ENCODE results near the gene DYNC2LI1.

The DYNC2LI1 gene

GRCh38 chr2:43851011-43851980 lies 77.5 kb downstream of the DYNC2LI1 start:
- no peak for DNase-seq

DNA sequence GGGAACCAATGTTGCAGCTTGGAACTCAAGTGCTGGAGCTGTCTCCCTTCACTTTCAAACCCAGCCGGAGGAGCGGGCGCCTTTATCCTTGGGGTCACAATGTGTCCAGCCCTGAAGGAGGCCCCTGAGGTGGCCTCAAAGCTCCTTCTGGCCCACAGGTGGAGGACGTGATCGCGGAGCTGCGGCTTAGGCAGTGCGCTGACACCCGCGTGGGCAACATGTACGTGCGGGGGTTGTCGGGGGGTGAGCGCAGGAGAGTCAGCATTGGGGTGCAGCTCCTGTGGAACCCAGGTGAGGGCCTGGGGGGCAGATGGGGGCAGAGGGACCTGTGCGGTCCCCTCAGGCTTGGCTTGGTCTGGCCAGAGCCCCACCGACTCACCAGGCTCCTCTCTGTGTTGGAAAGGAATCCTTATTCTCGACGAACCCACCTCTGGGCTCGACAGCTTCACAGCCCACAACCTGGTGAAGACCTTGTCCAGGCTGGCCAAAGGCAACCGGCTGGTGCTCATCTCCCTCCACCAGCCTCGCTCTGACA lies 78.4 kb downstream of the DYNC2LI1 start:
- no peak for DNase-seq

GRCh38 chr2:43853141-43854081 lies 79.6 kb downstream of the DYNC2LI1 start:
- no peak for DNase-seq

DNA sequence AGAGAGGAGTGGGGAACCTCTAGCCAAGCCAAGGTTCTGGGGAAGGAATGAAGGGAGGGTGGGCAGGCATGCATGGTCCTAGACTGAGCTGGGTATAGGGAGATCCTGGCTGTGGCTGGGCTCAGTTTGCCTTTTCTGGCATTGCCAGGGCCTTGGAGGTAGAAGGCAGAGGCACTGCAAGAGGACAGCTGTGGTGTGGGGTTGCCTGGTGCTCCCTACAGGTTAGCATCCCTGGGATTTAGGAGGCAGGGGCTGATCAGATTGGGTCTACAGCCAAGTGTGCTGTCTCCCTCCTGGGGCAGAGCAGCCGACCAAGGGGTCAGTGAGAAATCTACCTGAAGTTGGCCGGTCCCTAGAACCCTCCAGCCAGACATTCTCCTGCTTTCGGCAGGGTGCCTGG lies 80.8 kb downstream of the DYNC2LI1 start:
- no peak for DNase-seq

GRCh38 chr2:43855292-43855691 lies 81.5 kb downstream of the DYNC2LI1 start:
- no peak for DNase-seq

Data from MV-4-11 (cell line).